CD14-positive monocyte (primary cell): ENCODE data around the gene TMEM205. TPM values are rescaled to one million over a fixed set of nuclear protein-coding genes. Genes with fewer than 3 reads are reported as not detected.

Source experiments
- DNase-seq, 3 donors: peaks; one replicate each; pipeline ENCODE4 v3.0.0-alpha.2; 2011 to 2022
- H2AFZ ChIP-seq: 2 replicates; pipeline ENCODE4 v1.6.0; 2012; ENCODE audit warnings: mild to moderate bottlenecking, low read depth, low read length, inconsistent platforms; ENCODE audit not compliant: insufficient read depth, poor library complexity, severe bottlenecking
- H3K27ac ChIP-seq, 2 donors: 1 replicate in 1 of 2; 2 replicates in 1 of 2; pipeline ENCODE4 v1.5.1; 2012 to 2013; ENCODE audit warnings: low read length in 2 of 2, control low read depth in 1 of 2, inconsistent platforms in 1 of 2, low read depth in 1 of 2, mild to moderate bottlenecking in 1 of 2
- H3K27me3 ChIP-seq, 2 donors: one replicate each; pipeline versions ENCODE4 v1.6.0 to v1.6.1; 2011 to 2013; ENCODE audit warnings: low read length in 2 of 2; ENCODE audit not compliant: control insufficient read depth in 2 of 2, insufficient read depth in 2 of 2
- H3K36me3 ChIP-seq, 2 donors: replicated peaks in 1 of 2; 1 replicate in 1 of 2; 2 replicates in 1 of 2; pipeline versions ENCODE4 v1.5.1 to v1.6.1; 2012 to 2013; ENCODE audit warnings: low read length in 2 of 2, control low read depth in 1 of 2, inconsistent platforms in 1 of 2, mild to moderate bottlenecking in 1 of 2; ENCODE audit not compliant: insufficient read depth in 2 of 2, control insufficient read depth in 1 of 2
- H3K4me1 ChIP-seq, 2 donors: 1 replicate in 1 of 2; 2 replicates in 1 of 2; pipeline versions ENCODE4 v1.5.1 to v1.6.1; 2012 to 2013; ENCODE audit warnings: low read length in 2 of 2, control low read depth in 1 of 2, inconsistent platforms in 1 of 2, mild to moderate bottlenecking in 1 of 2, moderate library complexity in 1 of 2; ENCODE audit not compliant: insufficient read depth in 2 of 2, control insufficient read depth in 1 of 2
- H3K4me2 ChIP-seq: replicated peaks from 2 replicates; pipeline ENCODE3; 2012; ENCODE audit warnings: low read length, moderate library complexity, mild to moderate bottlenecking; ENCODE audit not compliant: poor library complexity, severe bottlenecking; ENCODE audit errors: extremely low read depth
- H3K4me3 ChIP-seq, 3 experiments: fragments of 200-600 bp in 1 of 3; sonication (generic) in 1 of 3; replicated peaks in 1 of 3; 1 replicate in 2 of 3; 2 replicates in 1 of 3; pipeline ENCODE4 v1.5.1; 2011 to 2013; ENCODE audit warnings: low read length in 3 of 3, mild to moderate bottlenecking in 3 of 3, control low read depth in 2 of 3, low read depth in 2 of 3, inconsistent platforms in 1 of 3, moderate library complexity in 1 of 3
- H3K79me2 ChIP-seq: 2 replicates; pipeline ENCODE4 v1.6.0; 2012; ENCODE audit warnings: mild to moderate bottlenecking, control low read depth, inconsistent platforms, low read length, moderate library complexity; ENCODE audit not compliant: insufficient read depth
- H3K9ac ChIP-seq: 2 replicates; pipeline ENCODE4 v1.6.0; 2017; ENCODE audit warnings: low read length, mild to moderate bottlenecking; ENCODE audit not compliant: insufficient read depth, poor library complexity, severe bottlenecking
- H3K9me3 ChIP-seq, 2 donors: replicated peaks in 1 of 2; 1 replicate in 1 of 2; 2 replicates in 1 of 2; pipeline versions ENCODE4 v1.5.1 to v1.6.1; 2012 to 2013; ENCODE audit warnings: low read length in 2 of 2, control low read depth in 1 of 2; ENCODE audit not compliant: control insufficient read depth in 1 of 2, insufficient read depth in 1 of 2
- H4K20me1 ChIP-seq: 2 replicates; pipeline ENCODE4 v1.6.0; 2012; ENCODE audit warnings: mild to moderate bottlenecking, low read length, control low read depth, moderate library complexity; ENCODE audit not compliant: insufficient read depth
- H3K27ac Mint-ChIP-seq, 7 donors: one replicate each; pipeline ENCODE4 v1.8.0; 2020; ENCODE audit warnings: mild to moderate bottlenecking in 7 of 7, mixed read lengths in 7 of 7, moderate library complexity in 6 of 7, inconsistent platforms in 2 of 7
- H3K27me3 Mint-ChIP-seq, 3 donors: one replicate each; pipeline ENCODE4 v1.8.0; 2021 to 2022; ENCODE audit warnings: low read depth in 3 of 3, mild to moderate bottlenecking in 3 of 3, mixed read lengths in 3 of 3, moderate library complexity in 3 of 3, inconsistent platforms in 1 of 3
- H3K36me3 Mint-ChIP-seq, 2 donors: one replicate each; pipeline ENCODE4 v1.8.0; 2020; ENCODE audit warnings: mixed read lengths in 2 of 2, inconsistent platforms in 1 of 2, mild to moderate bottlenecking in 1 of 2
- H3K4me1 Mint-ChIP-seq: one replicate; pipeline ENCODE4 v1.8.0; 2020; ENCODE audit warnings: mild to moderate bottlenecking, mixed read lengths
- H3K4me3 Mint-ChIP-seq, 2 donors: one replicate each; pipeline ENCODE4 v1.8.0; 2020; ENCODE audit warnings: mild to moderate bottlenecking in 2 of 2, mixed read lengths in 2 of 2, moderate library complexity in 1 of 2
- H3K9me3 Mint-ChIP-seq, 7 donors: one replicate each; pipeline ENCODE4 v1.8.0; 2020 to 2022; ENCODE audit warnings: mixed read lengths in 7 of 7, mild to moderate bottlenecking in 6 of 7, moderate library complexity in 6 of 7, inconsistent platforms in 2 of 7
- CTCF ChIP-seq: fragments of 200-600 bp; IDR thresholded peaks from one replicate; pipeline ENCODE4 v1.8.0; 2022; ENCODE audit warnings: antibody characterized with exemption, mild to moderate bottlenecking
- WGBS: methylation state at CpG from one replicate; pipeline ENCODE4 v1.1.5; 2013; ENCODE audit warnings: missing lambda C conversion rate; ENCODE audit not compliant: insufficient coverage; 5-methylcytosine and 5-hydroxymethylcytosine counted together
- intact Hi-C, 2 donors: fragments of 100-400 bp; cut with micrococcal nuclease; formaldehyde crosslinking; loops; one replicate each; pipeline versions ENCODE4 v1.15.0 to v1.15.1; 2023
- polyA plus RNA-seq, 3 donors: library from polyadenylated mRNA; depleted of rRNA in 1 of 3; unstranded in 2 of 3; stranded (reverse) in 1 of 3; fragments of 300-500 nt in 2 of 3; fragments of >200 nt in 1 of 3; fragmentation: Illumina TruSeq in 2 of 3; gene quantifications; 1 replicate in 2 of 3; 2 replicates in 1 of 3; pipeline ENCODE4 v1.2.3, GENCODE V29; 2012 to 2021

TMEM205 gene
- polyA plus RNA-seq, 3 donors: 252 to 335 (median 263) TPM

DNA sequence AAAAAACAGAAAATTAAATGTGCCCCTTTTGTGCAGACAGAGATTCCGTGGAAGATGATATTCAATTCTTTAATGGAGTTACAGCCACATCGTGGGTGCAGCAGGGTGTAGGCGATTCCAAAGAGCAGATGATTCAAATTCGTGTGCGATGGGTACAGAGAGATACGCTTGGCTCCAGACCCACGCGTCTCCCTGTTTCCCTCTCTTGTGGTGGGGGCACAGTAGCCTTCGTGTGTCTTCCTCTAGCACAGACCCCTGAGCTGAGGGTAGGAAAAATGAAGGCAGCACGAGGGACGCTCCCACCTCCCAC is 45.3 kb downstream of the TMEM205 start:
- Histone ChIP-seq H4K20me1 (peaks cover 21% of the 10 kb centered on the region), H3K79me2 (no peaks in the 10 kb centered on the region), H3K9me3 (no peaks in the 10 kb centered on the region), H3K36me3 (peaks cover 0 to 7% of the 10 kb centered on the region in 2 donors), H3K4me2 (no peak overlapping the region), H3K27ac (no peak overlapping the region), H3K4me1 (peaks cover 23 to 31% of the 10 kb centered on the region in 2 donors), H3K9ac (no peak overlapping the region), H2AFZ (no peak overlapping the region), H3K4me3 (no peak overlapping the region), H3K27me3 (no peaks in the 10 kb centered on the region)
- peaks cover 43% of the 10 kb centered on the region for H3K4me1 Mint-ChIP-seq
- no peak overlapping the region for H3K4me3 Mint-ChIP-seq
- peaks cover 0 to 2% (median 0%) of the 10 kb centered on the region in 7 donors for H3K9me3 Mint-ChIP-seq
- H3K27ac Mint-ChIP-seq: no peak overlapping the region
- intact Hi-C loops: no loop called here
- peaks cover 18 to 28% of the 10 kb centered on the region in 2 donors for H3K36me3 Mint-ChIP-seq
- 96% methylated on average over 3 of the region's 11 CpGs for WGBS
- H3K27me3 Mint-ChIP-seq: peaks cover 0 to 3% (median 2%) of the 10 kb centered on the region in 3 donors
- no peak for TF ChIP-seq CTCF
- DNase-seq: no peak

DNA sequence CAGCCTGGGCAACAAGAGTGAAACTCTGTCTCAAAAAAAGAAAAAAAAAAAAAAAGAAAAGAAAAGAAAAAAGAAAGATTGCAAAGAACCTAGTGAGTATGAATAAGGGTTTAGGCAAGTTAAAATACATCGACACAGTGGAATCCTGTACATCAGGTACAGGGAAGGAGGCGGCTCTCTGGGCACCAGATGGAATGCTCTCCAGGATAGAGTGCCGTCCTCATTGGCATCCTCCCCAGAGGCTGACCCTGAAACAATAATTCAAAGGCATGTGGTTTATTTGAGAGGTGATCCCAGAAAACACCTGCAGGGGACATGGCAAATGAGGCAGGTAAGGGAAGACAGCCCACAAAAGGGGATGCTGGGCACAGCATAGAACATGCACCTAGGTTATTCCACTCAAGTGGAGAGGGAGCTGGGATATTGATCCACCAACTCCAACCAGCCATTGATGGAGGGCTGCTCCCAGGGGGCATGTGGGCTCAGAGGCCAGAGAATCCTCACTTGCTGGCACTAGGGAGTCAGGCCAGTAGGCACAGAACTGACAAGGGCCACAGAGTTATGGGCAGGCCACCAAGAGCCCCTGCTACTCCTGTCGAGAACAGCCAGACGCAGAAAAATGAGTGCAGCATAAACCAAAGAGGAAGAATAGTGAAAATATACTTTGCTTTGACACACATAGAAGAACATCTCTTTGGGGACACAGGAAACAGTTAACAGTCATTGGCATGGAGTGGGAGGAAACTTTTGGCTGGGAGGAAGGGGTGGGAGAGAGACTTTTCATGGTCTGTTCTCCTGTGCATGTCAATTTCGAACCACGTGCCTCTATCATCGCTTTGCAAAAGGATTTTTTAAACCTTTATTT is 45.9 kb downstream of the TMEM205 start:
- H3K27me3 ChIP-seq: no peaks in the 10 kb centered on the region
- Mint-ChIP-seq H3K36me3 (peaks cover 16 to 25% of the 10 kb centered on the region in 2 donors), H3K27ac (peak overlapping the region in 2 of 7 donors; percentile 72 to 75), H3K4me1 (peaks cover 49% of the 10 kb centered on the region), H3K27me3 (peaks cover 0 to 2% (median 0%) of the 10 kb centered on the region in 3 donors), H3K9me3 (peaks cover 0 to 2% (median 0%) of the 10 kb centered on the region in 7 donors), H3K4me3 (no peak overlapping the region)
- intact Hi-C loops: loop anchor here (5.0 to 10.0 kb wide), 3 partner anchors 32 to 265 kb away; partner anchors contain the start of gene RAB3D (in 1 of the 2)
- no peak overlapping the region for H3K4me2 ChIP-seq
- peaks cover 29 to 36% of the 10 kb centered on the region in 2 donors for H3K4me1 ChIP-seq
- no peaks in the 10 kb centered on the region for H3K79me2 ChIP-seq
- H3K9ac ChIP-seq: no peak overlapping the region
- peaks cover 0 to 7% of the 10 kb centered on the region in 2 donors for H3K36me3 ChIP-seq
- TF ChIP-seq CTCF: no peak
- DNase-seq: no peak
- peaks cover 16% of the 10 kb centered on the region for H4K20me1 ChIP-seq
- H2AFZ ChIP-seq: no peak overlapping the region
- H3K27ac ChIP-seq: no peak overlapping the region
- H3K9me3 ChIP-seq: no peaks in the 10 kb centered on the region
- WGBS: 87% methylated on average over 3 of the region's 8 CpGs
- H3K4me3 ChIP-seq: no peak overlapping the region
